AG09309 (cell line): ENCODE measurements around the gene TRPV3.
"Not testable (repeated sequence)": the region's sequence is repeated elsewhere in the genome, so short reads cannot be mapped to it uniquely, and the experiment has no call there.

ENCODE experiments used
- DNase-seq: peaks from one replicate; pipeline ENCODE4 v3.0.0-alpha.2; 2010; ENCODE audit warnings: low read depth
- H3K4me3 ChIP-seq: 2 replicates; pipeline ENCODE4 v1.5.1; 2011; ENCODE audit warnings: mild to moderate bottlenecking, low read depth, low read length, moderate library complexity; ENCODE audit not compliant: control insufficient read depth
- CTCF ChIP-seq: IDR thresholded peaks from 2 replicates; pipeline ENCODE4 v1.5.1; 2011; ENCODE audit warnings: mild to moderate bottlenecking, low read depth, low read length, inconsistent platforms; ENCODE audit not compliant: insufficient read depth, control insufficient read depth; ENCODE audit errors: missing control alignments

Gene TRPV3

GRCh38 chr17:3528403-3528851 lies 29.2 kb downstream of the TRPV3 start:
- H3K4me3 ChIP-seq = no peak overlapping the region
- no peak for DNase-seq
- no peak for TF ChIP-seq CTCF

- no peak for DNase-seq
- TF ChIP-seq CTCF = no peak
- H3K4me3 ChIP-seq = no peak overlapping the region
Observed at GRCh38 chr17:3527896-3528295, 29.7 kb downstream of the TRPV3 start.

GRCh38 chr17:3527468-3527867 lies 30.1 kb downstream of the TRPV3 start:
- no peak for TF ChIP-seq CTCF
- no peak overlapping the region for H3K4me3 ChIP-seq
- DNase-seq = no peak

GRCh38 chr17:3526971-3527370 lies 30.6 kb downstream of the TRPV3 start:
- no peak overlapping the region for H3K4me3 ChIP-seq
- TF ChIP-seq CTCF = no peak

GRCh38 chr17:3526491-3526890 lies 31.1 kb downstream of the TRPV3 start:
- no peak for TF ChIP-seq CTCF
- DNase-seq = no peak
- H3K4me3 ChIP-seq = no peak overlapping the region

More at GRCh38 chr17:3526971-3527370, 30.6 kb downstream of the TRPV3 start:
- DNase-seq = no peak

GRCh38 chr17:3524024-3524423 lies 33.6 kb downstream of the TRPV3 start:
- TF ChIP-seq CTCF = no peak
- DNase-seq = no peak

GRCh38 chr17:3519472-3519871 lies 38.1 kb downstream of the TRPV3 start:
- DNase-seq, H3K4me3 ChIP-seq: not testable (repeated sequence)

More at GRCh38 chr17:3524024-3524423, 33.6 kb downstream of the TRPV3 start:
- no peak overlapping the region for H3K4me3 ChIP-seq
